HG03175 (cell line): ENCODE results near the gene EFCAB14.
"Not testable (repeated sequence)": the region's sequence is repeated elsewhere in the genome, so short reads cannot be mapped to it uniquely, and the experiment has no call there.

Experiments
- ATAC-seq: cut with Tn5 transposase; IDR thresholded peaks from one replicate; pipeline ENCODE4 v1.9.1; 2021; ENCODE audit warnings: mild to moderate bottlenecking, moderate library complexity; ENCODE audit not compliant: unreplicated experiment

EFCAB14 gene

DNA sequence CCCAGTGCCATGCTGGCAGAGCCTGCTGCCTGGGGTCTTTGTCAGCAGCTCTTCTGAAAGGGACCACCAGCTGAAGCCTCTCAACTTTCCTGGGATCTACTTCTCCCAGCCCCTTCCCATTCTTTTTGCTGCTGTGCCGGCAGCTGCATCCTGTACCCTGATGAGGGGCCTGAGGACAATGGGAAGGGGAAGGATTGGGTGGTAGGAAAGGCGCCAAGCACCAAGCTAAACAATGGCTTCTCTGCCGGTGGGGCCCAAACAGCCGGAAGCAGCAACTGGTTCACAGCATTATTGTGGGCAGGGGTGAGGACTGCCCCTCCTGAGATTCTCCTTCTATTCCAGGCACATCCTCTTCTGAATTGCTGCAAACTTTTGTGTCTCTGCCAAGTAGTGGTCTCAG, 5.0 kb upstream of the EFCAB14 start:
- ATAC-seq = no peak

DNA sequence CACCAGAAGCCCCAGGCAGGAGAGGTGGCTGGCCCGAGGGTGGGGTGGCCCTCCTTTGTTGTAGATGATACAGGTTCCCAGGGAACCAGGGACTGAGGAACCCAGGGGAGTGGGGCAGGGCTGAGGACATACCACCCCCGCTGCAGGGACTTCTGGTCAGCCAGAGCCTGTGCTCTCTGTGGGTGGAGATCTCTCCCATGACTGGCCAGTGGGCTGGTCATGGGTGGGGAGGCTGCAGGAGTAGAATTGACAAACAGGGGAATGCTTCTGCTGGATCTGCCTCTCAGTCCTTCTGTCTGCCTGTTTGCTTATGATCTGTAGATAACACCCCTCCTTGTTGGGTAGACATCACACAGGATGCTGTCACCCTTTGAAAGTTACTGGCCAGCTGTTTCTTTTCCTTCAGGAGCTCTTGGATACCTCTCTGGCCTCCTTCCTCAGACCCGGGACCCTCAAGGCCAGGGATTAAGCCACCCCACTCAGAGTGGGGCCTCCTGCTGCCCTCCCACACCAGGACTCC, 2.8 kb upstream of the EFCAB14 start:
- ATAC-seq = no peak

DNA sequence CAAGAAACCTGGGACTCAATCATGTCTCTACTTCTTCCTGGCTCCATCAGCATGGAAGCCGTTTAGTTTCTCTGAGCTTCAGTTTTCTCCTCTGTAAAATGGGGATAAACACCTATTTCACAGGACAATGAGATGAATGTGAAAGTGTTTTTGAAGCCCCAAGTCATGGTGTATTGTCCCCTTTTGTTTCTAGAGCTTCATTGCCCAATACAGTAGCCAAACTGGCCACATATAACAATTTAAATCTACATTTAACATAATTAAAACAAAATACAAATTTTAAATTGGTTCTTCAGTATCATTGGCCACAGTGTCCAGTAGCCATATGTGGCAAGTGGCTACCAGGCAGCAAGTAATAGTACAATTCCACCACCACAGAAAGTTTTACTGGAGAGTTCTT, 2.3 kb upstream of the EFCAB14 start:
- ATAC-seq = no peak

DNA sequence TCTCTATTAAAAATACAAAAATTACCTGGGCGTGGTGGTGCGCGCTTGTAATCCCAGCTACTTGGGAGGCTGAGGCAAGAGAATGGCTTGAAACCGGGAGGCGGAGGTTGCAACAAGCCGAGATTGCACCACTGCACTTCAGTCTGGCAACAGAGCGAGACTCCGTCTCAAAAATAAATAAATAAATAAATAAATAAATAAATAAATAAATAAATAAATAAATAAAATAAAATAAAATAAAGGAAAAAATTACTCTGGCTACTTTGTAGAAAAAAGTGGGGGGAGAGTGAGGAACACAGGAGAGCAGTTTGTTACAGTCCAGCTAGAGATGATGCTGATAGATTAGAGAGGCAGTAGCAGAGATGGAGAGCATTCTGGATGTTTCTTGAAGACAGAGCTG, 1.4 kb upstream of the EFCAB14 start:
- not testable (repeated sequence) for ATAC-seq

DNA sequence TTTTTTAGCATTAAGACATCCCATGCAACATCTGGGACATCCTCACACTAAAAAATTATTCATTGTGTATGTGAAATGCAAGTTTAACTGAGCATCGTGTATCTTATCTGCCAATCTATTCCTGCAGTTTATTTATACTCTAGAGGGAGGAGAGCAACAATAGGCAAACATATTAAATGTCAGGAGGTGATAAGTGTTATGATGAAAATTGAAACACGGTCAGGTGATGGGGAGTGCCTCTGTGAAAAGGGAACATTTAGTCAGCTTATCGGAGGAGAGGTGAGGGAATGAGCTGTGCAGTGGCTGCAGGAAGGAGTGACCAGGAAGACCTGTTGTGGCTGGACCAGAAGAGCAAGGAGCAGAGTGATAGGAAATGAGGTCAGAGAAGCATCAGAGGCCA, 775 bp upstream of the EFCAB14 start:
- ATAC-seq = no peak

DNA sequence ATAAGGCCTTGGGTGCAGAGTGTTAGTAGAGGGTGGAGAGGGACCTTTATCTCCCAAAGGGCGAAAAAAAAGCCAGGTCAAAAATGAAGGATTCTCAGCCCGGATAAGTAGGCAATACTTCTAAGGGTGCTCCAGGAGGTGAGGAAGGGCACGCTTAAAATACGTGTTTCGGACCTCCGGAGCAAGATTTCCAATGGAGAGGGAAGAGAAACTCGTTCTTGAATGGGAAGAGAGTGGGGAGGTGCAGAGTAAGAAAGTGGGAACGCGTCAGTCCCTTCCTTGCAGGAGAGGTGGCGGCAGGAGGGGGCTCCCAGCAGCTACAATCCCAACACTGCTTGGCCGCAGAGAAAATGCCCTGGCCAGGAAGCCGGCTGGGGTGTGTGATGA, 581 bp downstream of the EFCAB14 start:
- ATAC-seq = peak; percentile 17

DNA sequence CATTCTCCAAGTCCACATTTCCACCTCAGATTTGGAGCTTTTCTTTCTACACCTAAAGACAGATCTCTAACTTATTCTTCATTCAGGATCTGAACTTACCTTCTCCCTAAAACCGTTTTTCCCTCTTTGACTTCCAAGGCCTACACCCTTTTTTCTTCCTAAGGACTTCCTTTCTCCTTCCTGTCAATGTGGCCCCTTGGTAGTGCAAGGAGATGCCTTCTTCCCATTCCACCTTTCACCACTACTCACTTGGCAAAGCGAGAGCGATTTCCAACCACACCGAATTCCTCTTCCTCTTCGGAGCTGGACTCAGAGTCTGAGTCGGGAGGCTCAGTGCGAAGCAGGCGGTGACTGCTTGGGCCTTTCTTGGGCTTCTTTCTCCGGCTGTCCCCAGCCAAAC, 1.3 kb downstream of the EFCAB14 start:
- no peak for ATAC-seq

DNA sequence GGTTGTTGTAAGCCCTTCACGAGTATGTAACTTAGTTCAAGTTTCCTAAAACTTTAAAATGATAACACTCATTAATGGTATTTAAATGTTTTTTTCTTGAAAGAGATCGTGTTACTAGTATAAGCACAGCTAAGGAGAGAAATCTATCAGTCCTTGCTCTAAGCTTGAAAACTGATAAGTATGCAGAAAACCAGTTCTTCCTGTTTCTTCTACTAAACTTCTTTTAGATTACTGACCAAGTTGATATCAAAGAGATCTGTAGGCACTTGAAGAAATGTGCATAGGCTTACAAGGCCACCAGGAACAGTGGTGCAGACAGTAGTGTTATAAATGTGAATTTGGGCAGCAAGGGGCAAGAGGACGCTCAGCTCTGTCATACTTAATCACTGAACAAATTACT, 3.9 kb downstream of the EFCAB14 start:
- ATAC-seq = no peak

GRCh38 chr1:46708121-46708520, 10.8 kb downstream of the EFCAB14 start:
- ATAC-seq = no peak

GRCh38 chr1:46705408-46705807, 13.5 kb downstream of the EFCAB14 start:
- no peak for ATAC-seq

- ATAC-seq = no peak
Observed at GRCh38 chr1:46703927-46704641, 14.8 kb downstream of the EFCAB14 start.

DNA sequence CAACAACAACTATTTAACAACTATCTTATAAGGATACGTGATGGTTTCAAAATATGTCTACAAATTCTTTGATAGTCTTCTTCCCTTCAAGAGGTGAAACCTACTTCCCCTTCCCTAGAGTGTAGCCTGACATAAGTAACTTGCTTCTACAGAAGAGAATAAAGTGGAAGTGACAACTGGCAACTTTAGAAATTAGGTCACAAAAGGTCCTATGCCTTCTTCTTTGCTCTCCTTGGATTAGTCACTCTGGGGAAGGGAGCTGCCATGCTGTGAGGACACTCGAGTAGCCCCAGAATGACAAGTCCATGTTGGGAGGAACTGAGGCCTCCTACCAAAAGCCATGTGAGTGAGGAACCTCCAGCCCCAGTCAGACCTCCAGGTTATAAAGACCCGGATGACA, 19.2 kb downstream of the EFCAB14 start:
- ATAC-seq = no peak

- ATAC-seq = no peak
Observed at GRCh38 chr1:46697053-46697452, 21.9 kb downstream of the EFCAB14 start.

DNA sequence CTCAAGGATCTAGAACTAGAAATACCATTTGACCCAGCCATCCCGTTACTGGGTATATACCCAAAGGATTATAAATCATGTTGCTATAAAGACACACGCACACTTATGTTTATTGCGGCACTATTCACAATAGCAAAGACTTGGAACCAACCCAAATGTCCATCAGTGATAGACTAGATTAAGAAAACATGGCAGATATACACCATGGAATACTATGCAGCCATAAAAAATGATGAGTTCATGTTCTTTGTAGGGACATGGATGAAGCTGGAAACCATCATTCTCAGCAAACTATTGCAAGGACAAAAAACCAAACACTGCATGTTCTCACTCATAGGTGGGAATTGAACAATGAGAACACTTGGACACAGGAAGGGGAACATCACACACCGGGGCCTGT, 24.2 kb downstream of the EFCAB14 start:
- not testable (repeated sequence) for ATAC-seq

DNA sequence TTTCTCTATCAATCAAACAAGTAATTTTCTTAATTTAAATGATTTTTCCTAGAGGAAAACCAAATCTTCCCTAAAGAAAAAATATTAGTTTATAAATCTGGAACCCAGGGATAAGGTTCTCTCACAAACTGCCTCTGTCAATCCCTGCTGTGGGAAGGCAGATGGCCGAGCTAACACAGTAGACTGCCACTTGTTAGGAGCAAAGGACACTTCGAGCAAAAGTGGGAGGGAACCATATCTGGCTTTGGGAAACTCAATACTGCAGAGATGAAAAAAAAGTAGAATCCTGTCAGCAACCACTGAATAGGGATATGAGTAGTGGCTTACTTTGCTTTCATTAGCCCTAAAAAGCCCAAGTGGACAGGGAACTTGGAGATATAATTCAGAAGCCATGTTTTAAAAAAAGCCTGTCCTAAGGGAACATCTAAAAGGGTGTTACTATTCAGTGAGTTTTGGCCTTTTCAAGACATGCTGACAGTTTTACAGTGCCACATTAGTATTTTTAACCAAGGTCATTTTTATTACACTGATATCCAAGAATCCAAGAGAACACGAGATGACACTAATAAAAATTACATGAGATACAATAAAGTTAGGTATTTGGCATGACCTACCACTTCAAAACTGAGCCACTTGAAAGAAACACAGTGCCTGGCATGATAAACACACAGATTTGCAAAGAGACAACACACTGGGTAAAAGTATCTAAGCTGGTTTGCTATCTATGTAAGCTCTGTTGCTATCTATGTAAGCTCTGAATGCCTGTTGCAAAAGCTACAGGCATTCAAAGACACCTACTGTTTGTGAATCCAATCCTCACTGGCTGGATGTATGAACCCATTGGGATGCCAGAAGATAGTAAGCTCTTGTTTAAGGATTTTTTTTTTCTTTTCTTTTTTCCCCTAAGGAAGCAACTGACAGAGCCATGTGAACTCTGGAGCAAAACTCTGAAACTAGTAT, 25.8 kb downstream of the EFCAB14 start:
- ATAC-seq = no peak

DNA sequence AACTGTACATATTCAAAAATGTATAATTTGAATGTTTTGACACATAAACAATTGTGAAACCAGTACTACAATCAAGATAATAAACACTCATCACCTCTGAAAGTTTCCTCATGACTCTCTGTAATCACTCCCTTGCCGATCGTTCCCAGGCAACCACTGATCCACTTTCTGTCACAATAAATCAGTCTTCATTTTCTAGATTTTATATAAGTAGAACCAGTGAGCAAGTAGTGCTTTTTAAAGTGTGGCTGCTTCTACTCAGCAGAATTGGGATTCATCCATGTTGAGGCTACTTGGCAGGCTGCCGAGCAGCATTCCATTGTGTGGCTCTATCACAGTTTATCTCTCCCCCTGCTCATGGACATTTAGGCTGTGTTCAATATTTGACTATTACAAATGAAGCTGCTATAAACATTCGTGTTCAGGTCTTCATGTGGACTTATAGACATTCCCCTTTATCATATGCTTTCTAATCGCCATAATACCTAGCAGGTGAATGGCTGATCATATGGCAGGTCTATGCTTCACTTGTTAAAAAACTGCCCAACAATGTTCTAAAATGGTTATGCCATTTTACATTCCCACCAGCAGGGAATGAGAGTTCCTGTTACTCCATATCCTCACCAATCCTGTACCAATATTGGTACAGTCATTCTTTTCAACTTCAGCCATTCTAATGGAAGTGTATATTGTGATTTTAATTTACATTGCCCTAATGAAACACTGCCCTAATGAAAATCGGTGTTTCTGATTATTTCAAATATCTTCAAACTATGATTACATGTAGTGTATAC, 26.7 kb downstream of the EFCAB14 start:
- ATAC-seq = no peak

- ATAC-seq = no peak
Observed at GRCh38 chr1:46690931-46691421, 27.9 kb downstream of the EFCAB14 start.

DNA sequence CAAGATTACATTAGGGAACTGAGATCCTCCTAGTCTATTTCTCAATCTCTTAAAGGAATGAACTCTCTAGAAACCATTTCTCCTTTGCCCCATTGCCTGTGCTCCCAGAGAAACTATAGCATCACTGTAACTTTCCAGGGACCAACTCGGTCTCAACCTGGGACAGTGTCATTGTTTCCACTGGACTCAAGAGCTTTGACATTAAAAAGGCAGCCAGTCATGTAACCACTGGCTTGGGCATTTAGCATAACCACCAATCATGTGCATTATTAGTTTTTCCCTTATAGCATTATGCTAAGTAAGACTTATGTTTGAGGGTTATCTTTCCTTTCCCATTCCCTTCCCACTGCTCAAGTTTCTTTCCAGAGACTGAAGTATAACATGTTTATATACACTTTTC, 29.0 kb downstream of the EFCAB14 start:
- no peak for ATAC-seq

DNA sequence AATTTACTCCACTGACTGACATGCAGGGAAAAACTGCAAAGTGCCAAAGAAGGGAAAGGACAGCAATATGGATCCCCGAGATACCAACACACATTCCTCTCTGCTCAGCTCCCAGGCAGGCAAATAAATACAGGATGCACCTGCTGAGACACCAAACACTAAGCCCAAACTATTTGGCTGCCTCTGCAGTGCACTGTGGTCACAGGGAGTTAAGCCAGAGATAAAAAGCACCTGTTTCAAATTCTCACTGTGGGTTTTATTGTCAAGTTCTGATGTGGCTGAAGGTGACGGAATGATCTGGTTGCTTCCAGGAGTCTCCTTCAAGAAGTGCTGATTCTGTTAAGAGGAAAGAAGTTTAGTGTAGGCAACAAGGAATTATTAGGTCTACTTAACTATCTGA, 29.6 kb downstream of the EFCAB14 start:
- ATAC-seq = no peak

- ATAC-seq = no peak
Observed at GRCh38 chr1:46687921-46688509, 30.9 kb downstream of the EFCAB14 start.
